Vagina (tissue), 2 donors: ENCODE measurements around the gene RNF31. TPM values are rescaled to one million over a fixed set of nuclear protein-coding genes. Genes with fewer than 3 reads are reported as not detected.

Experiments
- DNase-seq, 2 donors: peaks; one replicate each; pipeline ENCODE4 v3.0.0-alpha.2; 2017; ENCODE audit errors: extremely low spot score in 2 of 2
- H3K27ac ChIP-seq: fragments of 200-600 bp; sonication (generic); one replicate; pipeline ENCODE4 v1.5.1; 2019
- H3K27me3 ChIP-seq: fragments of 200-600 bp; sonication (generic); one replicate; pipeline ENCODE4 v1.5.1; 2019
- H3K36me3 ChIP-seq, 2 donors: fragments of 200-600 bp; sonication (generic); one replicate each; pipeline ENCODE4 v1.5.1; 2017 to 2019
- H3K4me1 ChIP-seq: fragments of 200-600 bp; sonication (generic); one replicate; pipeline ENCODE4 v1.5.1; 2019
- H3K4me3 ChIP-seq, 2 donors: fragments of 200-600 bp; sonication (generic); 1 replicate in 1 of 2; 2 replicates in 1 of 2; pipeline ENCODE4 v1.5.1; 2016 to 2019
- H3K9me3 ChIP-seq: fragments of 200-600 bp; sonication (generic); one replicate; pipeline ENCODE4 v1.5.1; 2019
- CTCF ChIP-seq, 3 experiments: fragments of 450-650 bp in 2 of 3; fragments of 200-600 bp in 1 of 3; sonication (generic) in 1 of 3; IDR thresholded peaks; one replicate each; pipeline ENCODE4 v1.5.1; 2017 to 2019; ENCODE audit warnings: antibody characterized with exemption in 3 of 3, mild to moderate bottlenecking in 2 of 3, moderate library complexity in 2 of 3
- POLR2A ChIP-seq, 2 donors: fragments of 450-650 bp; IDR thresholded peaks; one replicate each; pipeline ENCODE4 v1.6.1; 2017; ENCODE audit warnings: antibody characterized with exemption in 2 of 2, mild to moderate bottlenecking in 2 of 2, moderate library complexity in 2 of 2
- POLR2AphosphoS5 ChIP-seq, 2 donors: sonication (generic); formaldehyde crosslinking; IDR thresholded peaks; one replicate each; pipeline ENCODE4 v1.9.0; 2017; ENCODE audit warnings: antibody characterized with exemption in 2 of 2, mild to moderate bottlenecking in 2 of 2, low read depth in 1 of 2; ENCODE audit not compliant: insufficient read depth in 1 of 2
- intact Hi-C: fragments of 100-400 bp; cut with DNase I; formaldehyde crosslinking; loops from one replicate; pipeline ENCODE4 v1.15.1; 2023
- total RNA-seq: library from RNA; depleted of rRNA; stranded (reverse); fragments of >200 nt; gene quantifications from one replicate; pipeline ENCODE4 v1.2.3, GENCODE V29; 2016

RNF31 gene
- 87.9 TPM for total RNA-seq

GRCh38 chr14:24146978-24147760 lies at the start of gene RNF31:
TSS of gene RNF31 (plus strand) at chr14:24147498. CDS start at chr14:24147699, 201 bp downstream.
- peaks cover 0 to 34% of the 10 kb centered on the region in 2 donors for H3K36me3 ChIP-seq
- H3K27me3 ChIP-seq, result no peaks in the 10 kb centered on the region
- peak within 1 kb of the TSS; percentile 88 to 94 for H3K4me3 ChIP-seq
- intact Hi-C loops, result no loop called here
- TF ChIP-seq POLR2AphosphoS5 (IDR thresholded peaks at IDR 0.05; ENCODE audit: insufficient read depth in 1 of 2, low read depth in 1 of 2), result peak; percentile 77 to 93
- no peak for TF ChIP-seq CTCF (IDR thresholded peaks at IDR 0.05)
- TF ChIP-seq POLR2A (IDR thresholded peaks at IDR 0.05), result peak in 1 of 2 donors; percentile 59
- DNase-seq, result peak in 1 of 2 donors; percentile 98
- H3K4me1 ChIP-seq, result peaks cover 35% of the 10 kb centered on the region
- H3K9me3 ChIP-seq, result no peaks in the 10 kb centered on the region
- H3K27ac ChIP-seq, result peak within 1 kb of the TSS; percentile 87

- no peak for TF ChIP-seq POLR2AphosphoS5 (IDR thresholded peaks at IDR 0.05; ENCODE audit: insufficient read depth in 1 of 2, low read depth in 1 of 2)
- no peak for TF ChIP-seq CTCF (IDR thresholded peaks at IDR 0.05)
- no peak for TF ChIP-seq POLR2A (IDR thresholded peaks at IDR 0.05)
- no peak for DNase-seq
- Histone ChIP-seq H3K4me1 (peaks cover 18% of the 10 kb centered on the region), H3K27ac (no peak overlapping the region), H3K4me3 (no peak overlapping the region), H3K9me3 (no peaks in the 10 kb centered on the region), H3K36me3 (no peaks in the 10 kb centered on the region), H3K27me3 (no peaks in the 10 kb centered on the region)
- intact Hi-C loops, result no loop called here
These were observed 48.9 kb upstream of the RNF31 start for GRCh38 chr14:24098229-24098926.

DNA sequence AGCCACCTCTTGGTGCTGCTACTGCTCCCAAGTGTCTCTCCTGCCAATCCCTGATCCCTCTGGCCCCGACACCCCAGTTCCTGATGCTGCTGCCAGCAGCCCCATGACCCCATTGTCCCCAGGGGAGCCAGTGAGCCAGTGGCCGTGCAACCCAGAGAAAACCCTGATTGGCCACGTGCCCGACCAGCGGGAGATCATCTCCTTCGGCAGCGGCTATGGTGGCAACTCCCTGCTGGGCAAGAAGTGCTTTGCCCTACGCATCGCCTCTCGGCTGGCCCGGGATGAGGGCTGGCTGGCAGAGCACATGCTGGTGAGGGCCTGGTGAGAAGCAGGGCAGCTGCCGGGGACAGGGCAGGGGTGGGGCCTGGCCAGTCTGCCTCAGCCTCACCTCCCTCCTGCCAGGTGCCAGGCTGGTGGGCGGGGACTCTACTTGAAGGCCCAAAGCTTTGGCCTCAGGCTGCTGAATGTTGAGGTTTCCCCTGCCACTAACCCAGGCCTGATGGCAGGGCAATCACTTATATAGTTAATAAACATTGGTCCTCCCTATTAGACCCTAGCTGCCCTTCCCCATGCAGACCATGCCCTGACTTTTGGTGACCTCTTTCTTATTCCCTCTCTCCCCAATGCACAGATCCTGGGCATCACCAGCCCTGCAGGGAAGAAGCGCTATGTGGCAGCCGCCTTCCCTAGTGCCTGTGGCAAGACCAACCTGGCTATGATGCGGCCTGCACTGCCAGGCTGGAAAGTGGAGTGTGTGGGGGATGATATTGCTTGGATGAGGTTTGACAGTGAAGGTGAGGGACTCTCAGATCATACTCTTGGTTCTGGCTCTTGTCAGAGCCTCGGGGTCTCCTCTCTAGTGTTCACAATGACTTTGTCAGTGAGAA lies 48.1 kb upstream of the RNF31 start:
- H3K4me1 ChIP-seq, result peaks cover 14% of the 10 kb centered on the region
- H3K9me3 ChIP-seq, result no peaks in the 10 kb centered on the region
- no peaks in the 10 kb centered on the region for H3K27me3 ChIP-seq
- no peak overlapping the region for H3K4me3 ChIP-seq
- no peak for DNase-seq
- no peak overlapping the region for H3K27ac ChIP-seq
- no peak for TF ChIP-seq POLR2A (IDR thresholded peaks at IDR 0.05)
- no peak for TF ChIP-seq CTCF (IDR thresholded peaks at IDR 0.05)
- TF ChIP-seq POLR2AphosphoS5 (IDR thresholded peaks at IDR 0.05; ENCODE audit: insufficient read depth in 1 of 2, low read depth in 1 of 2), result no peak
- H3K36me3 ChIP-seq, result no peaks in the 10 kb centered on the region
- intact Hi-C loops, result no loop called here

- intact Hi-C loops, result loop anchor here (5.0 kb wide), 1 partner anchor 43 kb away; no protein-coding TSS in a partner anchor
- Histone ChIP-seq H3K27ac (no peak overlapping the region), H3K36me3 (no peaks in the 10 kb centered on the region), H3K4me3 (no peak overlapping the region), H3K27me3 (no peaks in the 10 kb centered on the region), H3K4me1 (peaks cover 6% of the 10 kb centered on the region), H3K9me3 (no peaks in the 10 kb centered on the region)
- DNase-seq, result no peak
- TF ChIP-seq POLR2AphosphoS5 (IDR thresholded peaks at IDR 0.05; ENCODE audit: insufficient read depth in 1 of 2, low read depth in 1 of 2), result no peak
- no peak for TF ChIP-seq POLR2A (IDR thresholded peaks at IDR 0.05)
- no peak for TF ChIP-seq CTCF (IDR thresholded peaks at IDR 0.05)
These were observed 46.9 kb upstream of the RNF31 start for GRCh38 chr14:24100197-24100981.
